GOT3 (cell line): ENCODE measurements around the gene SLAMF6.
"Not testable (repeated sequence)": the region's sequence is repeated elsewhere in the genome, so short reads cannot be mapped to it uniquely, and the experiment has no call there.

ENCODE experiments used
- DNase-seq: peaks from one replicate; lab custom pipeline; 2025; ENCODE audit warnings: mixed read lengths; lab: John Stamatoyannopoulos, UW

The SLAMF6 gene

DNA sequence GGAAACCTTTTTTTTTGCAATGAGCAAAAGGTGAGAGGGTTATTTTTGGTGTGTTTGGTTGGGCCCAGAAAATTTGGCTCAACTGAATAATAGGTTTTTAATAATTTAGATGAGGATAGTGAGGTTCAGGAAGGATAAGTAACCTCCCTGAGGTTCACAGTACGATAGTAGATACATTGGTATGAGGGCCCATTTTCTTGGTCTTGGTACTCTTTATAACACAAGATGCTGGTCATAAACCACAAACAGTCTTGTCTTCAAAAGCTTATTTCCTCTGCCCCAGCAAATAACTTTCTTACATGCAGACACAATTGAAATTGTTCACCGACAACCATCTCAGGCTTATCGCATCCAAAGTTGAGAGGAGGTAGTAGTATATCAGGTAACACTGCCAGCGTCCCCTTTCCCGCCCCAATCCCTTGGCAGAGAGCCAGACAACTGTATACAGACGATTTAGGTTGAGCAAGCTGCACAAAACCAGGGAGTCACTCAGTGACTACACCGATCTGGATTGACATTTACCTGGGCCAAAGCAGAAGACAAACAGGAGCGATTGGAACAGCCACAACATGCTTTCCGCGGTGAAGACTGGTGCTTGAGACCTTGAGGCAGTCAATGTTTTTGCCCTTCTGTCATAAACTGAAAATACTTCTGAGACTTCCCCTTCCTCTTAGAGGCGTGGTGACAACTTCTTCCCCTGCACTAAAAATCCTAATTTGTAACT, at the start of gene SLAMF6:
Gene SLAMF6 (minus strand): TSS at position 634 of the 724 bp plus-strand sequence. CDS start 63 bp downstream, at position 571.
- DNase-seq = no peak

DNA sequence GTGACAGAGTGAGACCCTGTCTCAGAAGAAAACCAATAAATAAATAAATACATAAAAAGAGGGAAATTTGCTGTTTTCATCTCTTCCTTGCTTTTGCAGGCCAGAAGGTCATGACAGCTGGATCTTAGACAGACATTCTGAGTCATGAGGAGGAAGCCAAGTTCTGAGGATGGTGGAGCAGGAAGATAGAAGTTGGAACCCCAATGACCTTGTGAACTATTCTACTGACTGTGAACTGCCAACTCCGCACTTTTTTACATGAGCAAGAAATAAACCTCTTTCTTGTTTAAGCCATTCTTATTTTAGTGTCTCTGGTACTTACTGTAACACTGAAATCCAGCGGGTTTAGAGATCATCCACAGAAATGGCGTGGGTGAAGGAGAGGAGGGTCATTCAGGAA, 47.8 kb upstream of the SLAMF6 start:
- DNase-seq = no peak

DNA sequence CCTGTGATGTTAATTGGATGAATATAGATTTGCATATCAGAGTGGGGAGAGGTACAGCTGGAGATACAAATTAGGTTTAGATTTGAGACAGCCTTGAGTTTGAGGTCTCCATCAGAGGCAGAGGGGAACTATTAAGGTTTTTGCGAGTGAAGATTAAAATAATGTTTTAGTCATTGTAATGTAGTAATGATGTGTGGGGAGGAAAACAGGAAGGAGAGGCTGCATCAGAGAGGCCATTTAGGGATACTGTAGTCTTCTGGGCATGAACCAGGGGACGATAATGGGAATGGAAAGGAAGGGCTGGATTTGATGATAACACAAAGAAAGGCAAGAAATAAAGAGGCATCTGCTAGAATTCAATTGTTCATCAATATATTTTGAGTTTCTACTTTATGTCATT, 46.8 kb upstream of the SLAMF6 start:
- DNase-seq = no peak

DNA sequence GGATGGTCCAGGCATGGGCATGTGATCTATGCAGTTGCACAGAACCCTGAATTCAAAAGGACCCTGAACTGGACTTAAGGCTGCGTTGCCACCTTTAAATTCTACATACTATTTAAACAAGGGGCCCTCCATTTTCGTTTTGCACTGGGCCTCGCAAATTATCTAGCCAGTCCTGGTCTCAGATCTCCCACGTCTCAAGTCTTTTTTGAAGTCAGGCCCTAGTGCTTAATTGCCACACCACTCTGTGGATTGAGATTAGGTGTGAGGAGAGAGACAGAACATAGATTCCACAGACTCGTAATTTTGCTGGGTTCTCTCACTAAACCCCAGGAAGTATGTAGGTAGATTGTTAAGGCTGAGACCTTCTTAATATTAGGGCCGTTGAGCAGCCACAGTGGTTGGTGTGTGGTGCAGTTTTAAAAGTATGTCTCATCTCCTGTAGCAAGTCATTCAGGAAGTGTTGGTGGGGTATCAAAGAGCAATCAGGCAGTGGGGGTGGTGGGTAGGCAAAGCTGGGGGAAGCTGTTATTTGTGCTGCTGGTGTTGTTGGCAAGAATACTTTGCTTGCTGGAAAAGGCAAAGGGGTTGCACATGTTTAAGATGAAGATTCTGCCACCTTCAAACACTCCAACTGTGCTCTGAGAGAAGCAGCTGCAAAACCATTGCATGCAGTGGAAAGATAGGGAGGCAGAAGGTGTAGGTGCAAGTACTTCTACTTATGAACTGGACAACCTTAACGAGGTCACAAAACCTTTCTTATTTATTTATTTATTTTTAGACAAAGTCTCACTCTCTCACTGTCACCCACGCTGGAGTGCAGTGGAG, 45.0 kb upstream of the SLAMF6 start:
- DNase-seq = no peak

DNA sequence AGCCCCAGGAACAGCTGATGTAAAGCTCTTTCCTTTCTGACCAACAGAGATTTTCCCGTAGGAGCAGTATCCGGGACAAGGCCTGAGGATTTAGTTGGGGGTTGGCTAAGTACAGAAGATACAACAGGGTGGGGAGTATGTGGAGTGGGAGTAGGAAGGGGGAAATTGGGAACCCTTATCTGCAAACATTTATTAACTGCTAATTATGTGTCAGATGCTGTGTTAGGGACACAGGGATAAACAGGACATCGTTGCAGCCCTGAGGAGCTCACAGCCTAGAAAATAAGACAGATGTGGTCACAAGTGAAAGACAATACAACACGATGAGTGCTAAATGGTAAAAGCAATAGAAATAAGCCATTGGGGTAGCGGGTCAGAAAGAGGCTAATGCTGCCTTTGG, 44.3 kb upstream of the SLAMF6 start:
- no peak for DNase-seq

DNA sequence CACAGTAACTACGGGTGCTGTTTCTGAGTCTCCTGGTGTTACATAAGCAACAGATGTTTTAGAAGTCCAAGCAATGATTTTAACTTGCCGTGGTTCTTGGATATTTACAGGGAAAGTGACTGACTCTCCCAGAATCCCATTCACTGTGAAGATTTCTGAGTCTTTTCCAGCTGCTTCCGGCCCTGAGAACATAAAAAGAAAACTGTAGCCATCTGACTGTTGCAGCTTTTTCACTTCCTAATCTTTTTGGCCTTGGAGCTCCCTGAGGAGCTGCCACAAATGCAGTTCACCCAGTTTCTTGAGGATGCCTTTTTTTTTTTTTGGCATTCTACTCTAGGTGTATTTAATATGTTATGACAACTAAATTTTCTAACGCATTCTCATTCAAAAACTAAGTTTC, 42.5 kb upstream of the SLAMF6 start:
- no peak for DNase-seq

DNA sequence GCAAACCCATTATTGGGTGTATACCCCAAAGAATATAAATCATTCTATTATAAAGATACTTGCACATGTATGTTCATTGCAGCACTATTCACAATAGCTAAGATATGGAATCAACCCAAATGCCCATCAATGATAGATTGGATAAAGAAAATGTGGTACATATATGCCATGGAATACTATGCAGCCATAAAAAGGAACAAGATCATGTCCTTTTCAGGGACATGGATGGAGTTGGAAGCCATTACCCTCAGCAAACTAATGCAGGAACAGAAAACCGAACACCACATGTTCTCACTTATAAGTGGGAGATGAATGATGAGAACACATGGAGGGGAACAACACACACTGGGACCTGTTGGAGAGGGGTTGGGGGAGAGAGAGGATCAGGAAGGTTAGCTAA, 40.2 kb upstream of the SLAMF6 start:
- DNase-seq = not testable (repeated sequence)

DNA sequence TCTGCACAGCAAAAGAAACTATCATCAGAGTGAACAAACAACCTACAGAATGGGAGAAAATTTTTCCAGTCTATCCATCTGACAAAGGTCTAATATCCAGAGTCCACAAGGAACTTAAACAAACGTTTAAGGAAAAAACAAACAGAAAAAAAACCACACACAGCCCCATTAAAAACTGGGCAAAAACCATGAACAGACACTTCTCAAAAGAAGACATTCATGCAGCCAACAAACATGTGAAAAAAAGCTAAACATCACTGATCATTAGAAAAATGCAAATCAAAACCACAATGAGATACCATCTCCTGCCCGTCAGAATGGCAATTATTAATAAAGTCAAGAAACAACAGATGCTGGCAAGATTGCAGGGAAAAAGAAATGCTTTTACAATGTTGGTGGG, 39.7 kb upstream of the SLAMF6 start:
- DNase-seq = not testable (repeated sequence)

DNA sequence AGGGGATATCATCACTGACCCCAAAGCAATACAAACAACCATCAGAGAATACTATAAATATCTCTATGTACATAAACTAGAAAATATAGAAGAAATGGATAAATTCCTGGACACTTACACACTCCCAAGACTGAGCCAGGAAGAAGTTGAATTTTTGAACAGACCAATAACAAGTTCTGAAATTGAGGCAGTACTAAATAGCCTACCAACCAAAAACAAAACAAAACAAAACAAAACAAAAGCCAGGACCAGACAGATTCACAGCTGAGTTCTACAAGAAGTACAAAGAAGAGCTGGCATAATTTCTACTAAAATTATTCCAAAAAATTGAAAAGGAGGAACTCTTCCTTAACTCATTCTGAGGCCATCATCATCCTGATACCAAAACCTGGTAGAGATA, 37.8 kb upstream of the SLAMF6 start:
- no peak for DNase-seq

DNA sequence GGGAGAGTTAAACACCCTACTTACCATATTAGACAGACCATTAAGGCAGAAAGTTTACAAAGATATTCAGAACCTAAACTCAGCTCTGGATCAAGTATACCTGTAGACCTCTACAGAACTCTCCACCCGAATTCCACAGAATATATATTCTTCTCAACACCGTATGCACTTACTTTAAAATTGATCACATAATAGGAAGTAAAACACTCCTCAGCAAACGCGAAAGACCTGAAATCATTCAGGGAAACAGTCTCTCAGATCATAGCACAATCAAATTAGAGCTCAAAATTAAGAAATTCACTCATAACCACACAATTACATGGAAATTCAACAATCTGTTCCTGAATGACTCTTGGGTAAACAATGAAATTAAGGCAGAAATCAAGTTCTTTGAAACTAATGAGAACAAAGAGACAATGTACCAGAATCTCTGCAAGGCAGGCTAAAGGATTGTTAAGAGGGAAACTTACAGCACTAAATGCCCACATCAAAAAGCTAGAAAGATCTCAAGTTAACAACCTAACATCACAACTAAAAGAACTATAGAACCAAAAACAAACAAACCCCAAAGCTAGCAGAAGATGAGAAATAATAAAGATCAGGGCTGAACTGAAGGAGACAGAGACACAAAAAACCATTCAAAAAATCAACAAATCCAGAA, 37.1 kb upstream of the SLAMF6 start:
- DNase-seq = no peak

DNA sequence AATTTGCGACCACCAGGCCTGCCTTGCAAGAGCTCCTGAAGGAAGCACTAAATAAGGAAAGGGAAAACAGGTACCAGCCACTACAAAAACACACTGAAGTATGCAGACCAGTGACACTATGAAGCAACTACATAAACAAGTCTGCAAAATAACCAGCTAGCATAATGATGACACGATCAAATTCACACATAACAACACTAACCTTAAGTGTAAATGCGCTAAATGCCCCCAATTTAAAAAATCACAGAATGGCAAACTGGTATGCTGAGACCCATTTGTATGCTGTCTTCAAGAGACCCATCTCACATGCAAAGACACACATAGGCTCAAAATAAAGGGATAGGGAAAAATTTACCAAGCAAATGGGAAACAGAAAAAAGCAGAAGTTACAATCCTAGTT, 36.4 kb upstream of the SLAMF6 start:
- not testable (repeated sequence) for DNase-seq

DNA sequence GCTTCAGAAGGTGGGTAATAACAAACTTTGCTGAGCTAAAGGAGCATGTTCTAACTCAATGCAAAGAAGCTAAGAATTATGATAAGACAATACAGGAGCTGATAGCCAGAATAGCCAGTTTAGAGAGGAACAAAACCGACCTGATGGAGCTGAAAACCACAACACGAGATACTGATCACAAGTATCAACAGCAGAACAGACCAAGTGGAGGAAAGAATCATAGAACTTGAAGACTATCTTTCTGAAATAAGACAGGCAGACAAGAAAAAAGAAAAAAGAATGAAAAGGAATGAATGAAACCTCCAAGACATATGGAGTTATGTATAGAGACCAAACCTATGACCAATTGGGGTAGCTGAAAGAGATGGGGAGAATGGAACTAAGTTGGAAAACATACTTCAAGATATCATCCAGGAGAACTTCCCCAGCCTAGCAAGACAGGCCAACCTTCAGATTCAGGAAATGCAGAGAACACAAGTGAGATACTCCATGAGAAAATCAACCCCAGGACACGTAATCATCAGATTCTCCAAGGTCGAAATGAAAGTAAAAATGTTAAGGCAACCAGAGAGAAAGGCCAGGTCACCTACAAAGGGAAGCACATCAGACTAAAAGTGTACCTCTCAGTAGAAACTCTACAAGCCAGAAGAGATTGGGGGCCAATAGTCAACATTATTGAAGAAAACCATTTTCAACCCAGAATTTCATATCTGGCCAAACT, 35.8 kb upstream of the SLAMF6 start:
- no peak for DNase-seq

DNA sequence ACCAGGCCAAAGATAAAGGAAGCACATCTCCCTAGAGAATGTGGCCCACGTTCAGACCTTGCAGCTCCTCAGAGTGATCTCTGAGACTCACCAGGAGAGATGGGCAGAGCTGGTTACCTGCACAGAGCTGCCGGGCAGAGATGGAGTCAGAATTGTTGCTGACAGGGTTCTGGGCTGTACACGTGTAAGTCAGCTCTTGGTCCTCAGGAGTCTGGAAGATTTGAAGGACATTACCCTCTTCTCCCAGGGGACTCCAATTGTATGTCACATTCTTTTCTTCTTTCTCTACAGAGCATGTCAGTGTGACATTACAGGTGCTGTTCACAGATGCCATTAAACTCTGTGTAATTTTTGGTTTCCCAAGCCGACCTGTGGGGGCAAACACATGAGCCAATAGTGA, 30.7 kb upstream of the SLAMF6 start:
- no peak for DNase-seq

DNA sequence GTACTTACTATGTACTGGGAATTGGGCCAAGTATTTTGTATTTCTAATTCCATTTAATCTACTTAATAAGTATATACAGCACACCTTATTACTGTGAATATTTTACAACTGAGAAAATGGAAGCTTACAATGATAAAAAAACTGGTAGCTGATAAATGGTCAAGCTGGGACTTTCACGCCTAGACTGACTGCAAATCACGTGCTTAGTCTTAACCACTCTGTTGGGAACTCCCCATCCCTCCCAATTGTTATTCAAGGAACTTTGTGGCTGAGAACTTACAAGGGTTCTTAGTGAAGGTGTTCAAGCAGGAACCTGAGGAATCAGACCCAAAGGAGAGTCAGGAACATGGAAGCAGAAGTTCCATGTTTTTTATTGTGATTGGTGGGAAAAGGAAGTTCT, 29.4 kb upstream of the SLAMF6 start:
- DNase-seq = no peak

DNA sequence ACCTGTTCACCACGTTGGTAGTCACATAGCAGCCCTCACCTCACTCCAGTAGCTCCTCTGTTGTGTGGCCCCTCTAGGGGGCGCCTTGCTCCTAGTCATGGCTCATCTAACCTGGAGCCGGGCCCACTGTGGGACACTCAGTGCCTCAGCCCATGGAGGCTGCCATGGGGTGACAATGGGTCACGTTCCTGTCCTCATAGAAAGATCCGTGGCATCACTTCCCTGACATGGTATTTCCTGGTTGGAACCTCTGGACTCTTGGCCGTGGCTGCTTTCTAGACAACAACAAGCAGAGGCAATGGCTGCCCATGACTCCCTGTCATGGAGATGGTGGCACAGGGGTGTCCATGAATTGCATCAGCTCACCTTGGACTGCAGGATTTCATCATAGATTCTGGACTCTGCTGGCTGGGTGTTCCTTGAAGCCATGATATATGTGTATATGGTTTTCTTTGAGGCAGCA, 27.5 kb upstream of the SLAMF6 start:
- no peak for DNase-seq

DNA sequence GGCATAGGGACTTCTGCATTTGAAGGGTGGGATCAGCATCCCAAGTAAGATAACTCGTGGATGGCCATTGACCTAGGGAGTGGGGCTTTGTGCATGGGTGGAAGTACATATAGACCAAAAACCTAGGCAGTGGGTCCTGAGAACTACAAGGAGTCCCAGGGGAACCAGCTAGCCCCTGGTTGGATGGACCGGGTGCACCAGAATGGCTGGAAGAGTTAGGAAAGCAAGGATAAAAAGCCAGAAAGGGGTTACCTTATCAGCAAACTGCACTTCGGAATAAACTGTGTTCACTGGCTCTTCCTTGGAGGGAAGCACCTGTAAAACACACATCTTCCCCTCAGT, 26.6 kb upstream of the SLAMF6 start:
- DNase-seq = no peak

DNA sequence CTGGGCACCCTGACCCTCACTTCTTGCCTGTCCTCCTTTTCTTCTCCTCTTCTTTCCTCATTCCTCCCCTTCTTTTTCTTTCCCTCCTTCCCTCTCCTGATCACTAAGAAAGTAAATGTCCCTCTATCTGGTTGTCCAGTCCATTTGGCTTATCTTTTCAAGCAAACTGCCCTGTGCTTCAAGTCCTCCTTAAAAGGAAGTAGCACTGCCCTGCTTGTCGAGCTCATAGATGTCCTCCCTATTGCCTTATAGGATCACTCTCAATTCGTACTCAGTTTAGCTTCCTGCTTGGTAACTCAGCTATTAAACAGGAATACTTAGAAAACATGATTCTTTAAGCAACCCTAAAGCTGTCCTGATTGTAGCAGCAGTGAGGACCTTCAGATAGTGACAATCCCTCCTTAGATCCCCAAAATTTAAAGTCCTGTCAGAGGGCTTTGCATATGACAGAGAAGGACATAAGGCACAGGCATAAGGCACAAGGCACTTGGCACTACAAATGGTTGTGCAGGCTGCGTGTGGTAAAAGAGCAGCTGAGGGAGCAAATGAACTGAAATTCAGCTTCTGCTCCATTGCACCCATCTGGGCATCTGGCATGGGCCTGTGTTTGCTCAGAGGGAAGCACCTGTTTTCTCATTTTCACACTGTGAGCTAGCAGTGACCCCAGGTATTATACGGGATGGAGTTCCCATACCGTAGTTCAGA, 26.1 kb upstream of the SLAMF6 start:
- DNase-seq = no peak

DNA sequence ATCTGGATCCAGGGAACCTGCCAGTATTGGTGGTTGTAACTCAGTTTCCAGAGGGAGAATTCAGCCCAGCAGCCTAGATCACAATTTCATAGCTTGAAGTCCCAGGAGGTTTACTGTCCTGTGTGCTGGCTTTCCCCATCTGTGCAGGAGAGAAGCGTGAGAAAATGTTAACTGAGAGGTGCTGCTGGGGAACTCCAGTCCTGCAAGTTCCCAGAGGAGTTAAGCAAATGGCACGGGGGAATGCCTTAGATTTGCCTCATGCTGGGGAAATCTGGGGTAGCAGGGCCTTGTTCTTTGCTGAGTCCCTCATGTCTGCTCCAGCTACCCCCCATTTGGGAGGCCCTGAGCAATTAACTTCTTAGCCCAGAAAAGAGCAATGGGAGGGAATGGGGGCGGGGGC, 25.1 kb upstream of the SLAMF6 start:
- DNase-seq = no peak

DNA sequence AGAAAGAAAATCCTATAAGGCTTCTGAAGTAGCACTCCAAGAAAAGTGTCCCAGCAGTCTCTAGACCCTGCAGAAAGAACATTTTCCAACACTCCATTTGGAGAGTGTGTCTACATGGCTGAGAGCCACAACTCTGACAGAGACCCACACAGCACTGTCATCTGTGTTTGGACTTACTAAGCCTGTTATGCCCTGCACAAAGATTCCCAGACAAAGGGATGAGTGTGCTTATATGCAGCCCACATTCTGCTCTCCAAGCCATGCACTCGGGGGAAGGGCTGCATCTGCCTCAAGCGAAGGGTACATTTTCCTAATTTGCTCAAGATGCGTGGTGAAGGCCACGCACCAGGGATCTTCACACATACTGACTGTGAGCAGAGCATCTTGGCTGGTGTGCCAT, 24.4 kb upstream of the SLAMF6 start:
- DNase-seq = no peak

DNA sequence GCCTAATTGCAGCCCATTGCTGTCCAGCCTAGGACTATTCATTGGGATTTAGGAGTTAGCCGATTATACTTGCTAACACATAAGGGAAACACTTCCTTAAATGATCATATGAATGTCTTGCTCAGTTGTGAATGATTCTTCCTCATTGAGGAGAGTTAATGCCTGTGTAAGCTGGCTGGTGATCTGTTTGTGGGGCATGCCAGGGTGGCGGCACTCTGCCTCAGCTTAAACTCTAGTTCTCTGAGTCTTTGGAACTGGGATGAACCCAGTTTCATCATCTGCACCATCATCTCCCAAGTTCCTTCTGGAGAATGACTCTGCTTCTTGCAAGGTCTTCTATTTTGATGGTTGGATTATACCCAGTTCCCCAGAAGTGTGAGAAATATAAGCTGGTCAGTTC, 23.9 kb upstream of the SLAMF6 start:
- DNase-seq = no peak

DNA sequence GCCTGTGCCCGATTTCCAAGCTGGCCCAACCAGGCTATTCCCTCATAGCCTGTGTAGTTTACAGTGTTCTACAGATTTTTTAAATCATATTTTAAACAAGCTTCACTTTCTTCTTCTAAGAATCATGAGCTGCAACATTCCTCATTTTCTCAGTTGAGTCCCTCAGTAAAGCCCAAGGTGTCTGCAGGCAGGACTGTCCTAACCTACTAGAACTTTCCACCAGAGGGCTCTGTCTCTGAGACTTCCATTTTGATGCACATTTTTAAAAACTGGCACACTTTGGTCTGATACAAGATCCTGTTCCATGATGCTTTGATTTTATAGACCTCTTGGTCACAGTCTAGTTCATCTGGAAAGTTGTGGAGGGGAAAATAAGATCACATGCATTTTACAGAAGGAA, 21.6 kb upstream of the SLAMF6 start:
- DNase-seq = no peak
